K562 (cell line): ENCODE data around the gene EEF1AKMT4. TPM values are rescaled to one million over a fixed set of nuclear protein-coding genes. Genes with fewer than 3 reads are reported as not detected.
A peak's percentile ranks its signal among the peaks of the same experiment; 100 is the strongest.

ENCODE experiments used
- ATAC-seq: fragments of 200-7000 bp; cut with Tn5 transposase; 3 replicates; pipeline ENCODE4 v1.9.1; 2020; ENCODE audit warnings: moderate library complexity
- BruUV-seq: library from RNA; stranded (reverse); fragments of 400-500 nt; replicated peaks from 2 replicates; lab custom pipeline; 2021; lab: Mats Ljungman, UMichigan
- CTCF ChIA-PET: fragments of 300-600 bp; formaldehyde crosslinking; extraction: SDS; loops from one replicate; lab custom pipeline; 2021; ENCODE audit warnings: low intra/inter-chr PET ratio; lab: Yijun Ruan, JAX
- POLR2A ChIA-PET: fragments of 300-600, 350-650 bp; sonication (Branson Sonifier 250); formaldehyde crosslinking; extraction: SDS; loops from one replicate; lab custom pipeline; 2021; ENCODE audit warnings: antibody characterized with exemption, inconsistent platforms; lab: Yijun Ruan, JAX
- DNase-seq, 4 experiments: peaks; one replicate each; pipeline versions ENCODE4 v3.0.0 to v3.0.0-alpha.2; 2011 to 2018; ENCODE audit warnings: low spot score in 3 of 4, mixed read lengths in 3 of 4; ENCODE audit errors: extremely low read depth in 1 of 4
- FAIRE-seq: peaks from 2 replicates; lab custom pipeline; 2011; peaks lifted over from hg19 to GRCh38; lab: Jason Lieb, UNC
- H2AFZ ChIP-seq: 2 replicates; pipeline ENCODE4 v1.6.0; 2011; ENCODE audit warnings: low read depth, low read length, control low read depth, inconsistent platforms
- H3K27ac ChIP-seq: fragments of 200-600 bp; 3 replicates; pipeline ENCODE4 v1.8.0; 2011; ENCODE audit warnings: low read depth, mild to moderate bottlenecking, control low read depth, inconsistent platforms, low read length, moderate library complexity, mixed read lengths; ENCODE audit errors: extremely low read depth
- H3K27me3 ChIP-seq, 2 experiments: fragments of 300-600 bp in 1 of 2; 2 replicates in 1 of 2; 3 replicates in 1 of 2; pipeline versions ENCODE4 v1.6.0 to v1.8.0; 2011; ENCODE audit warnings: inconsistent platforms in 2 of 2, low read length in 2 of 2, mild to moderate bottlenecking in 1 of 2, mixed read lengths in 1 of 2, moderate library complexity in 1 of 2; ENCODE audit not compliant: control insufficient read depth in 2 of 2, insufficient read depth in 2 of 2
- H3K36me3 ChIP-seq: fragments of 300-600 bp; 3 replicates; pipeline ENCODE4 v1.8.0; 2011; ENCODE audit warnings: mild to moderate bottlenecking, low read length, inconsistent platforms; ENCODE audit not compliant: control insufficient read depth, insufficient read depth
- H3K4me1 ChIP-seq, 2 experiments: fragments of 200-600 bp in 1 of 2; replicated peaks in 1 of 2; 2 replicates in 1 of 2; 3 replicates in 1 of 2; pipeline versions ENCODE4 v1.5.1 to v1.8.0; 2011; ENCODE audit warnings: inconsistent platforms in 2 of 2, low read length in 2 of 2, mild to moderate bottlenecking in 1 of 2, mixed read lengths in 1 of 2, moderate library complexity in 1 of 2; ENCODE audit not compliant: control insufficient read depth in 2 of 2, insufficient read depth in 2 of 2
- H3K4me2 ChIP-seq: 2 replicates; pipeline ENCODE4 v1.6.1; 2011; ENCODE audit warnings: low read length, control low read depth, inconsistent platforms, mixed read lengths; ENCODE audit not compliant: insufficient read depth
- H3K4me3 ChIP-seq: fragments of 200-600 bp; sonication (generic), shearing (Covaris generic); 2 replicates; pipeline ENCODE4 v1.5.1; 2016; ENCODE audit warnings: control low read depth, inconsistent platforms
- H3K79me2 ChIP-seq: fragments of 200-600 bp; 3 replicates; pipeline ENCODE4 v1.8.0; 2011; ENCODE audit warnings: low read length, inconsistent platforms; ENCODE audit not compliant: control insufficient read depth, insufficient read depth
- H3K9ac ChIP-seq, 2 experiments: 2 replicates each; pipeline versions ENCODE4 v1.6.0 to v1.6.1; 2011; ENCODE audit warnings: low read depth in 2 of 2, low read length in 2 of 2, control low read depth in 1 of 2, inconsistent platforms in 1 of 2, mild to moderate bottlenecking in 1 of 2, mixed read lengths in 1 of 2; ENCODE audit not compliant: insufficient read depth in 1 of 2
- H3K9me1 ChIP-seq: one replicate; pipeline ENCODE4 v1.6.0; 2011; ENCODE audit warnings: inconsistent platforms, mild to moderate bottlenecking, low read length, moderate library complexity; ENCODE audit not compliant: control insufficient read depth, insufficient read depth
- H3K9me3 ChIP-seq: replicated peaks from 2 replicates; pipeline ENCODE4 v1.5.1; 2011; ENCODE audit warnings: low read depth, low read length, inconsistent platforms; ENCODE audit not compliant: control insufficient read depth, insufficient read depth
- H4K20me1 ChIP-seq: replicated peaks from 2 replicates; pipeline ENCODE4 v1.6.1; 2011; ENCODE audit warnings: low read length, inconsistent platforms, mixed read lengths; ENCODE audit not compliant: control insufficient read depth, insufficient read depth
- BRF1 ChIP-seq: IDR thresholded peaks from 3 replicates; pipeline ENCODE4 v1.6.1; 2011; ENCODE audit warnings: borderline replicate concordance, mild to moderate bottlenecking; ENCODE audit not compliant: insufficient read length; ENCODE audit errors: extremely low read depth
- CHCHD3 ChIP-seq: fragments of 250-450 bp; sonication (Bioruptor Pico); IDR thresholded peaks from 2 replicates; pipeline ENCODE4 v2.1.2; 2022; ENCODE audit warnings: mild to moderate bottlenecking
- EHMT2 ChIP-seq: fragments of 450-650 bp; IDR thresholded peaks from 2 replicates; pipeline ENCODE4 v1.6.1; 2018; ENCODE audit warnings: antibody characterized with exemption
- LCOR ChIP-seq: sonication (generic); formaldehyde crosslinking; IDR thresholded peaks from 2 replicates; pipeline ENCODE4 v1.8.0; 2022; ENCODE audit warnings: mild to moderate bottlenecking, missing genetic modification reagents
- NR3C1 ChIP-seq: sonication (generic); formaldehyde crosslinking; IDR thresholded peaks from 2 replicates; pipeline ENCODE4 v1.8.1; 2022; ENCODE audit warnings: missing genetic modification reagents
- PCBP1 ChIP-seq: fragments of 200-400 bp; formaldehyde crosslinking; IDR thresholded peaks from 2 replicates; pipeline ENCODE4 v1.6.1; 2018; ENCODE audit warnings: mild to moderate bottlenecking, low read depth, low read length; ENCODE audit not compliant: poor library complexity, severe bottlenecking
- RBM15 ChIP-seq: fragments of 200-400 bp; formaldehyde crosslinking; IDR thresholded peaks from 2 replicates; pipeline ENCODE4 v1.6.1; 2018; ENCODE audit warnings: mild to moderate bottlenecking, low read length, moderate library complexity; ENCODE audit not compliant: insufficient read depth
- SMARCE1 ChIP-seq: fragments of 450-650 bp; IDR thresholded peaks from 2 replicates; pipeline ENCODE4 v1.7.1; 2016; ENCODE audit warnings: mild to moderate bottlenecking
- SREBF2 ChIP-seq: sonication (generic); formaldehyde crosslinking; IDR thresholded peaks from 2 replicates; pipeline ENCODE4 v1.4.0; 2020; ENCODE audit warnings: mild to moderate bottlenecking, missing genetic modification reagents
- SRSF9 ChIP-seq: fragments of 200-400 bp; formaldehyde crosslinking; IDR thresholded peaks from 2 replicates; pipeline ENCODE4 v1.6.1; 2017; ENCODE audit warnings: low read depth, low read length, borderline replicate concordance
- TCFL5 ChIP-seq: fragments of 250-450 bp; sonication (Bioruptor Pico); conservative IDR thresholded peaks from 2 replicates; pipeline ENCODE4 v1.6.1; 2021; ENCODE audit warnings: mild to moderate bottlenecking, moderate library complexity, matching md5 sums
- ZKSCAN8 ChIP-seq: fragments of 200-800 bp; sonication (Bioruptor generic); IDR thresholded peaks from 2 replicates; pipeline ENCODE4 v1.6.1; 2016; ENCODE audit warnings: missing genetic modification characterization, missing compliant biosample characterization
- ZNF212 ChIP-seq: fragments of 450-650 bp; formaldehyde crosslinking; IDR thresholded peaks from 2 replicates; pipeline ENCODE4 v1.4.0; 2020; ENCODE audit warnings: mild to moderate bottlenecking
- ZNF316 ChIP-seq: fragments of 450-650 bp; IDR thresholded peaks from 2 replicates; pipeline ENCODE4 v1.6.1; 2016
- WGBS: fragments of 100-300 bp; shearing (Covaris generic); methylation state at CpG from one replicate; pipeline ENCODE4 v1.1.6; 2016; ENCODE audit warnings: low coverage, mixed read lengths; ENCODE audit not compliant: insufficient coverage; ENCODE audit errors: missing lambda C conversion rate; 5-methylcytosine and 5-hydroxymethylcytosine counted together
- in situ Hi-C: fragments of 300-500 bp; cut with MboI; formaldehyde crosslinking; loops from 4 replicates; pipeline ENCODE4 v1.15.0; 2018; ENCODE audit warnings: inconsistent platforms, mixed read lengths
- intact Hi-C: fragments of 100-400 bp; cut with micrococcal nuclease; formaldehyde crosslinking; loops from 2 replicates; pipeline ENCODE4 v1.14.2; 2022
- polyA plus RNA-seq, 8 experiments: library from polyadenylated mRNA; depleted of rRNA in 4 of 8; stranded (reverse) in 5 of 8; unstranded in 3 of 8; fragments of >200 nt; fragmentation: Nextera tagmentation in 2 of 8; fragmentation: Illumina TruSeq in 1 of 8; extraction: Ambion mirVana in 2 of 8; extraction: Trizol in 1 of 8; gene quantifications; 2 replicates each; pipeline versions ENCODE4 v1.2.1 to v1.2.3, GENCODE V29; 2011 to 2014; ENCODE audit warnings: inconsistent platforms in 1 of 8, missing spikeins in 1 of 8
- total RNA-seq, 7 experiments: library from RNA; depleted of rRNA in 6 of 7; stranded (reverse); fragments of >200 nt in 6 of 7; fragmentation: Illumina TruSeq in 2 of 7; extraction: Trizol in 2 of 7; gene quantifications; 2 replicates each; pipeline versions ENCODE4 v1.2.1 to v1.2.3, GENCODE V29; 2011 to 2021; ENCODE audit warnings: low replicate concordance in 1 of 7
- TF ChIP-seq, protein P1 (sequence below): fragments of 250-450 bp; sonication (Bioruptor Pico); IDR thresholded peaks from 2 replicates; pipeline ENCODE4 v1.4.0; 2020
- TF ChIP-seq, protein P2 (sequence below): fragments of 450-650 bp; formaldehyde crosslinking; IDR thresholded peaks from 2 replicates; pipeline ENCODE4 v1.4.0; 2022; ENCODE audit warnings: missing genetic modification characterization
- TF ChIP-seq, protein P3 (sequence below): IDR thresholded peaks from 3 replicates; pipeline ENCODE4 v1.6.1; 2011; ENCODE audit warnings: borderline replicate concordance, mild to moderate bottlenecking, moderate library complexity; ENCODE audit not compliant: insufficient read length; ENCODE audit errors: extremely low read depth

The EEF1AKMT4 gene
- total and polyA plus RNA-seq, 9 of the 15 experiments (the other 6 are each of a cell fraction or from before 2014, with no cell fraction given) = 10.3 to 49.4 (median 18.9) TPM

DNA sequence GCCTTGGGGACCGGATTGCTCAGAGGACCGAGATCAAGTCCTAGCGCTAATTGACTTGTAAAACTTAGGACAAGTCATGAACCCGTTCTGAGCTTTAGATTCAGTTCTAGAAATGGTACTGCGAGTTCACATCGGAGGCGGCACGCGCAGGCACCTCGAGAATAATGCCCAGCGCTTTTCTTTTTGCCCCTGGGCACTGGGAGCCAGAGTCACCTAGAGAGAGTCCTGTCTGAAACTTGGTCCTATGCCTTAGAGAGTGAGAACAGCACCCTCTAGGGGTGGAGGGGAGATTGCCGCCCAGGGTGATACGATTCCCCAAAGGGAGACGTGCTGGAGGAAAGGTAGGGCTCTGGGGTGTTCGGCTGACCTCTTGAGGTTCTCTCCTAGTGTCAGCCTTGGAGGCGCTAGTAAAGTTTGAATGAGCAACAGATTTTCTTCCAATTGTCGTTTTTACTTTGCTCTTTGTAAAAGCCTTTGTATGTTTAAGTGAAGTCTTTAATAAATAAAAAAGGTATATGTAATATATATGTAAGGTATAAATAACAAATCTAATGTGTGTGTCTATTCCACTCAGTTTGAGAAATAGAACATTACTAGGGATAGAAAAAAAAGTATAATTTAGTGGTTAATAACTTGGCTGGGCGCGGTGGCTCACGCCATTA, 826 bp downstream of the EEF1AKMT4 start:
- ChIA-PET POLR2A (interaction anchor here (0.6 to 1.1 kb wide), 3 partner anchors 8 to 23 kb away, joined by 3 to 4 read pairs (median 4); no protein-coding TSS in a partner anchor), CTCF (interaction anchor here (0.6 to 2.0 kb wide), 4 partner anchors 9 to 355 kb away, joined by 3 to 9 read pairs (median 6); no protein-coding TSS in a partner anchor)
- peaks cover 33% of the 10 kb centered on the region for H3K79me2 ChIP-seq
- TF ChIP-seq PCBP1 = no peak
- no peak for TF ChIP-seq BRF1
- TF ChIP-seq ZNF212 (CRISPR knock-in tag) = 0 out of 2 replicates have a peak, but pooled peaks have one; percentile 16
- TF ChIP-seq EHMT2 = peak; percentile 30; the same call in 1 of the 2 replicates
- TF ChIP-seq SRSF9 = no peak
- no peak for TF ChIP-seq RBM15
- TF ChIP-seq, protein P1, sequence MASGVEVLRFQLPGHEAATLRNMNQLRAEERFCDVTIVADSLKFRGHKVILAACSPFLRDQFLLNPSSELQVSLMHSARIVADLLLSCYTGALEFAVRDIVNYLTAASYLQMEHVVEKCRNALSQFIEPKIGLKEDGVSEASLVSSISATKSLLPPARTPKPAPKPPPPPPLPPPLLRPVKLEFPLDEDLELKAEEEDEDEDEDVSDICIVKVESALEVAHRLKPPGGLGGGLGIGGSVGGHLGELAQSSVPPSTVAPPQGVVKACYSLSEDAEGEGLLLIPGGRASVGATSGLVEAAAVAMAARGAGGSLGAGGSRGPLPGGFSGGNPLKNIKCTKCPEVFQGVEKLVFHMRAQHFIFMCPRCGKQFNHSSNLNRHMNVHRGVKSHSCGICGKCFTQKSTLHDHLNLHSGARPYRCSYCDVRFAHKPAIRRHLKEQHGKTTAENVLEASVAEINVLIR (CRISPR knock-in tag) = no peak
- 0 out of 2 replicates have a peak, but pooled peaks have one; percentile 29 for TF ChIP-seq SMARCE1
- TF ChIP-seq, protein P2, sequence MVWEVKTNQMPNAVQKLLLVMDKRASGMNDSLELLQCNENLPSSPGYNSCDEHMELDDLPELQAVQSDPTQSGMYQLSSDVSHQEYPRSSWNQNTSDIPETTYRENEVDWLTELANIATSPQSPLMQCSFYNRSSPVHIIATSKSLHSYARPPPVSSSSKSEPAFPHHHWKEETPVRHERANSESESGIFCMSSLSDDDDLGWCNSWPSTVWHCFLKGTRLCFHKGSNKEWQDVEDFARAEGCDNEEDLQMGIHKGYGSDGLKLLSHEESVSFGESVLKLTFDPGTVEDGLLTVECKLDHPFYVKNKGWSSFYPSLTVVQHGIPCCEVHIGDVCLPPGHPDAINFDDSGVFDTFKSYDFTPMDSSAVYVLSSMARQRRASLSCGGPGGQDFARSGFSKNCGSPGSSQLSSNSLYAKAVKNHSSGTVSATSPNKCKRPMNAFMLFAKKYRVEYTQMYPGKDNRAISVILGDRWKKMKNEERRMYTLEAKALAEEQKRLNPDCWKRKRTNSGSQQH = no peak
- no peak for TF ChIP-seq NR3C1 (CRISPR knock-in tag)
- TF ChIP-seq LCOR (CRISPR knock-in tag) = 0 out of 2 replicates have a peak, but pooled peaks have one; percentile 26
- TF ChIP-seq ZNF316 = no peak
- TF ChIP-seq SREBF2 = no peak
- TF ChIP-seq ZKSCAN8 (CRISPR knock-in tag) = no peak
- TF ChIP-seq, protein P3, sequence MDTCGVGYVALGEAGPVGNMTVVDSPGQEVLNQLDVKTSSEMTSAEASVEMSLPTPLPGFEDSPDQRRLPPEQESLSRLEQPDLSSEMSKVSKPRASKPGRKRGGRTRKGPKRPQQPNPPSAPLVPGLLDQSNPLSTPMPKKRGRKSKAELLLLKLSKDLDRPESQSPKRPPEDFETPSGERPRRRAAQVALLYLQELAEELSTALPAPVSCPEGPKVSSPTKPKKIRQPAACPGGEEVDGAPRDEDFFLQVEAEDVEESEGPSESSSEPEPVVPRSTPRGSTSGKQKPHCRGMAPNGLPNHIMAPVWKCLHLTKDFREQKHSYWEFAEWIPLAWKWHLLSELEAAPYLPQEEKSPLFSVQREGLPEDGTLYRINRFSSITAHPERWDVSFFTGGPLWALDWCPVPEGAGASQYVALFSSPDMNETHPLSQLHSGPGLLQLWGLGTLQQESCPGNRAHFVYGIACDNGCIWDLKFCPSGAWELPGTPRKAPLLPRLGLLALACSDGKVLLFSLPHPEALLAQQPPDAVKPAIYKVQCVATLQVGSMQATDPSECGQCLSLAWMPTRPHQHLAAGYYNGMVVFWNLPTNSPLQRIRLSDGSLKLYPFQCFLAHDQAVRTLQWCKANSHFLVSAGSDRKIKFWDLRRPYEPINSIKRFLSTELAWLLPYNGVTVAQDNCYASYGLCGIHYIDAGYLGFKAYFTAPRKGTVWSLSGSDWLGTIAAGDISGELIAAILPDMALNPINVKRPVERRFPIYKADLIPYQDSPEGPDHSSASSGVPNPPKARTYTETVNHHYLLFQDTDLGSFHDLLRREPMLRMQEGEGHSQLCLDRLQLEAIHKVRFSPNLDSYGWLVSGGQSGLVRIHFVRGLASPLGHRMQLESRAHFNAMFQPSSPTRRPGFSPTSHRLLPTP = no peak
- TF ChIP-seq TCFL5 (CRISPR knock-in tag) = no peak
- no peak for TF ChIP-seq CHCHD3

More for the DNA sequence above, 826 bp downstream of the EEF1AKMT4 start:
- Histone ChIP-seq H3K4me1 (peaks cover 3 to 9% of the 10 kb centered on the region in 2 experiments; a peak in 3 of 5 replicates), H3K9me3 (no peaks in the 10 kb centered on the region), H2AFZ (peak overlapping the region; percentile 86), H3K4me3 (peak overlapping the region; percentile 96), H3K27ac (peak overlapping the region; percentile 95), H3K4me2 (peak overlapping the region; percentile 99), H3K9ac (peak overlapping the region; percentile 96 to 97), H3K9me1 (no peaks in the 10 kb centered on the region), H4K20me1 (peaks cover 7% of the 10 kb centered on the region; the same call in 1 of the 2 replicates), H3K27me3 (no peaks in the 10 kb centered on the region), H3K36me3 (peaks cover 10% of the 10 kb centered on the region)
- WGBS = 14% methylated on average over 20 of the region's 20 CpGs
- peak; percentile 98 for FAIRE-seq
- in situ Hi-C loops (no loop called here), intact Hi-C loops (loop anchor here (2.0 kb wide), 2 partner anchors 35 to 355 kb away; no protein-coding TSS in a partner anchor)
- no TSS peak for BruUV-seq
- peak; percentile 86 for ATAC-seq
- peak; percentile 72 to 97 (median 82) for DNase-seq
